Esophagus squamous epithelium (tissue), 5 donors: ENCODE measurements around the gene CCNF. TPM values are rescaled to one million over a fixed set of nuclear protein-coding genes. Genes with fewer than 3 reads are reported as not detected.

ENCODE experiments used
- DNase-seq: peaks from one replicate; lab custom pipeline; 2025; lab: John Stamatoyannopoulos, UW
- H3K27ac ChIP-seq, 4 donors: fragments of 200-600 bp; sonication (generic); one replicate each; pipeline ENCODE4 v1.5.1; 2016 to 2019; ENCODE audit warnings: mild to moderate bottlenecking in 1 of 4
- H3K27me3 ChIP-seq, 4 donors: fragments of 200-600 bp; sonication (generic); 1 replicate in 3 of 4; 2 replicates in 1 of 4; pipeline versions ENCODE4 v1.5.1 to v1.6.0; 2017 to 2021; ENCODE audit warnings: antibody characterized with exemption in 1 of 4
- H3K36me3 ChIP-seq, 3 donors: fragments of 200-600 bp; sonication (generic); one replicate each; pipeline ENCODE4 v1.5.1; 2016 to 2019
- H3K4me1 ChIP-seq, 3 donors: fragments of 200-600 bp; sonication (generic); one replicate each; pipeline ENCODE4 v1.5.1; 2017 to 2019
- H3K4me3 ChIP-seq, 4 donors: fragments of 200-600 bp; sonication (generic); 1 replicate in 3 of 4; 2 replicates in 1 of 4; pipeline ENCODE4 v1.5.1; 2016 to 2019; ENCODE audit warnings: mild to moderate bottlenecking in 2 of 4, moderate library complexity in 1 of 4
- H3K9me3 ChIP-seq, 3 donors: fragments of 200-600 bp; sonication (generic); one replicate each; pipeline ENCODE4 v1.5.1; 2016 to 2019
- POLR2A ChIP-seq, 4 donors: fragments of 450-650 bp; IDR thresholded peaks; one replicate each; pipeline ENCODE4 v1.6.1; 2017; ENCODE audit warnings: antibody characterized with exemption in 4 of 4, mild to moderate bottlenecking in 4 of 4, moderate library complexity in 3 of 4
- WGBS, 2 donors: methylation state at CpG; one replicate each; pipeline ENCODE4 v1.1.5; 2018; 5-methylcytosine and 5-hydroxymethylcytosine counted together
- intact Hi-C: fragments of 100-400 bp; cut with DNase I; formaldehyde crosslinking; loops from one replicate; pipeline ENCODE4 v1.15.0; 2022
- total RNA-seq, 4 donors: library from RNA; depleted of rRNA; stranded (reverse); fragments of >200 nt; gene quantifications; one replicate each; pipeline ENCODE4 v1.1.0, GENCODE V29; 2016
- TF ChIP-seq, protein P1 (sequence below), 6 experiments: fragments of 450-650 bp in 4 of 6; fragments of 200-600 bp in 2 of 6; sonication (generic) in 2 of 6; IDR thresholded peaks; one replicate each; pipeline ENCODE4 v1.5.1; 2016 to 2019; ENCODE audit warnings: antibody characterized with exemption in 6 of 6, mild to moderate bottlenecking in 4 of 6, moderate library complexity in 4 of 6
- donor health status: DM: yes; HTN: yes; CAD: no.

The CCNF gene
- total RNA-seq, 4 donors from 2014 or later: 5.9 to 18.6 (median 10.2) TPM

DNA sequence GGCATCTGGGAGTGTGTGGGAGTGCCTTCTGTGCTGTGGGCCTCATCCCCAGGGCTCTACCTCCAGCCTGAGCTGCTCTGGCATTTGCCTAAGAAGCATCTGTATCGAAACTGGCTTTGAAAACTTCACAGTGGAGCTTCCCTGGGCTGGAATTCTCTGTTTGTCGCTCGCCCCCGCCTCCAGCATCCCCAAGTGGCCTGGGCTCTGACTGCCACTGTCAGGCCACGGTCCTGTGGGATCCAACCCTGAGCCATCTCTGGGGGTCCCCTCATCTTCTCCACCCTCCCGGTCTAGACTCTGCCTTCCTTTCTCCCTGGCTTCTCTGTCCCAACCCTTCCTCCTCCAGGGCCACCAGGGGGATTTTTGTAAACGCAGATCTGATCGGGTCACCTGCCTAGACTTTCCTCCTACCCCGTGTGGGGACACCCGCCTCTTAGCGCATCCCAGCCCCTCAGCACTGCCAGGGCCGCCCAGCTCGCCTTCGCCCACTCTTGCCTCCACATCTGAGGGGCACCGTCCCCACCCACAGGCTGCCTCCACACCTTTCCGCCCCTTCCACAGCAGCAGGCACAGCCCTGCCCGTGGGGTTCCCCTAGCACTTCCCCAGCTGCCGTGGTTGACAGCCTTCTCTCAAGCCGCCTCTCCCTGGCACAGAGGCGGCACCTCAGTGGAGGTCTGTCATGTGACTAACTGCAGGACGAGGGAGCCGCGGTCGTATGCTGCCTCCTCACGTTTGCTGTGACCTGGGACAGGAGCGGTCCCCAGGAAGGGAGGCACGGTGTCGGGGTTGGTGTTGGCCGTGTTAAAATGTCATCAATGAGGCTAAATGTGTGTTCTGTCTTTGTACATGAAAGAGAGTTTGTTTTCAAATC is 57.6 kb downstream of the CCNF start:
- intact Hi-C loops: no loop called here
- Histone ChIP-seq H3K27ac (peak overlapping the region in 1 of 4 donors; percentile 0), H3K27me3 (no peaks in the 10 kb centered on the region), H3K36me3 (peaks cover 0 to 7% (median 0%) of the 10 kb centered on the region in 3 donors), H3K4me1 (peaks cover 0 to 42% (median 7%) of the 10 kb centered on the region in 3 donors), H3K9me3 (no peaks in the 10 kb centered on the region), H3K4me3 (no peak overlapping the region)
- DNase-seq: no peak
- WGBS, 2 donors: 60 to 66% methylated on average over 13 to 14 of the region's 29 CpGs
- TF ChIP-seq POLR2A (IDR thresholded peaks at IDR 0.05): no peak
- TF ChIP-seq, protein P1, sequence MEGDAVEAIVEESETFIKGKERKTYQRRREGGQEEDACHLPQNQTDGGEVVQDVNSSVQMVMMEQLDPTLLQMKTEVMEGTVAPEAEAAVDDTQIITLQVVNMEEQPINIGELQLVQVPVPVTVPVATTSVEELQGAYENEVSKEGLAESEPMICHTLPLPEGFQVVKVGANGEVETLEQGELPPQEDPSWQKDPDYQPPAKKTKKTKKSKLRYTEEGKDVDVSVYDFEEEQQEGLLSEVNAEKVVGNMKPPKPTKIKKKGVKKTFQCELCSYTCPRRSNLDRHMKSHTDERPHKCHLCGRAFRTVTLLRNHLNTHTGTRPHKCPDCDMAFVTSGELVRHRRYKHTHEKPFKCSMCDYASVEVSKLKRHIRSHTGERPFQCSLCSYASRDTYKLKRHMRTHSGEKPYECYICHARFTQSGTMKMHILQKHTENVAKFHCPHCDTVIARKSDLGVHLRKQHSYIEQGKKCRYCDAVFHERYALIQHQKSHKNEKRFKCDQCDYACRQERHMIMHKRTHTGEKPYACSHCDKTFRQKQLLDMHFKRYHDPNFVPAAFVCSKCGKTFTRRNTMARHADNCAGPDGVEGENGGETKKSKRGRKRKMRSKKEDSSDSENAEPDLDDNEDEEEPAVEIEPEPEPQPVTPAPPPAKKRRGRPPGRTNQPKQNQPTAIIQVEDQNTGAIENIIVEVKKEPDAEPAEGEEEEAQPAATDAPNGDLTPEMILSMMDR (IDR thresholded peaks at IDR 0.05): peak in 5 of 6 experiments; percentile 22 to 60 (median 40)

DNA sequence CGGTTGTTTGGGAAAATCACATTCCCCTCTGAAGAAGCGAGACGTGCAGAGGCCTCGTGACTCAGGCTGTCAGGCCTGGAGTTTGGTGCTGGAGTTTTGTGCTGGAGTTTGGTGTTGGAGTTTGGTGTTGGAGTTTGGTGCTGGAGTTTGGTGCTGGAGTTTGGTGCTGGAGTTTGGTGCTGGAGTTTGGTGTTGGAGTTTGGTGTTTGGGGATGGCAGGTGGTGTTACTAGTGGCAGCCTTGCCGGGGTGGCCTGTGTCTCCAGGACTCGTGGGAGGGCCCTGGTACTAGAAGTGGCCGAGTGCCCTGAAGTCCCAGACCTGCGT is 58.2 kb downstream of the CCNF start:
- Histone ChIP-seq H3K27ac (no peak overlapping the region), H3K4me1 (peaks cover 0 to 38% (median 4%) of the 10 kb centered on the region in 3 donors), H3K9me3 (no peaks in the 10 kb centered on the region), H3K27me3 (no peaks in the 10 kb centered on the region), H3K4me3 (no peak overlapping the region), H3K36me3 (peaks cover 0 to 7% (median 0%) of the 10 kb centered on the region in 3 donors)
- DNase-seq: no peak
- 53 to 58% methylated on average over 4 to 8 of the region's 8 CpGs for whole genome bisulfite sequencing, 2 donors
- intact Hi-C loops: no loop called here
- TF ChIP-seq POLR2A (IDR thresholded peaks at IDR 0.05): no peak
- TF ChIP-seq, protein P1 (IDR thresholded peaks at IDR 0.05): no peak

DNA sequence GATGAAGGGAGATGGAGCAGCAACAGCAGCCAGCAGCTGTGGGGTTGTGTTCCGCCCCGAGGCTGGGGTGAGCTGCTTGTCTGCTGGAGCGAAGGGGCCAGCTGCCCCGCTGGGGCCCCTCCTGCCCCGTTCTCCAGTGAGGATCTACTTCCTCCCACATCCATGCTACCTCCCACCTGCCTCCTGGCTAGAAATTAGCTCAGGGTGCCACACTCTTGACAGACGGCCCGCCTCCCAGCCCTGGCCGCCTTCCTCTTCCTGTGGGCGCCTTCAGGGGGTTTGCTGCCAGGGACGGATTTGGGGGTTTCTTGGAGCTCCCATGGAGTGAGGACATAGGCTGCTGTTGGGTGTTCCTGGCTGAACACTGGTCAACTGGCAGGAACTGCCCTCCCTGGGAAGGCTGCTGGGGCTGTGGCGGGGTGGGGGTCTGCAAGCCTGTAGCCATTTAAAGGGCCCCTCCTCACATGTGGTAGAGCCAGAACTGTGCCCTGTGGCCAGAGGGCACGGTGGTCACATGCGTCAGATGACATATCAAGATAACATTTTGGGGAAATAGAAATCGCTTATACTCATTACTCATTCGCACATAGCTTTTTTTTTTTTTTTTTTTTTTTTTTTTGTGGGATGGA is 58.8 kb downstream of the CCNF start:
- no peak overlapping the region for H3K27ac ChIP-seq
- WGBS, 2 donors: 72 to 84% methylated on average over 7 to 11 of the region's 15 CpGs
- no peaks in the 10 kb centered on the region for H3K9me3 ChIP-seq
- peaks cover 0 to 33% (median 3%) of the 10 kb centered on the region in 3 donors for H3K4me1 ChIP-seq
- no peak for DNase-seq
- no peak overlapping the region for H3K4me3 ChIP-seq
- H3K27me3 ChIP-seq: no peaks in the 10 kb centered on the region
- TF ChIP-seq, protein P1 (IDR thresholded peaks at IDR 0.05): no peak
- no peak for TF ChIP-seq POLR2A (IDR thresholded peaks at IDR 0.05)
- H3K36me3 ChIP-seq: peaks cover 0 to 7% (median 0%) of the 10 kb centered on the region in 3 donors
- intact Hi-C loops: no loop called here

DNA sequence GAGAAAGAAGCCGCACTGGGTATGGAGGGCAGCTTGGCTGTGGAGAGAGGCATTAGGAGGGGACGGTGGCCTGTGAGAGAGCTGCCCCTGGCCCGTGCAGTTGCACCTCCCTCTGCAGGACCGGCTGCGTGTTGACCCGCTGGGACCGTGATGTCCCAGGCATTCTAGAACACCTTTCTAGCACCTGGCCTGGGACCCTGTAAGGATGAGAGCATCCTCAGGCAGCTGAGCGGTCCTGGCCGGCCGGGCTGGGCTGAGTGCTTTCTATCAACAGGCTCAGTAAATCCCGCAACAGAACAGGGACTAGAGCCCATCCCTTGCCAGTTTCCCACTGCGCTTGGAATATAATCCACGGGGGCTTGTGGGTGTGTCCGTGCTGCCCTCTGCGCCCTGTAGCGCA is 60.3 kb downstream of the CCNF start:
- no peak overlapping the region for H3K27ac ChIP-seq
- DNase-seq: no peak
- no peaks in the 10 kb centered on the region for H3K27me3 ChIP-seq
- no peak for TF ChIP-seq POLR2A (IDR thresholded peaks at IDR 0.05)
- TF ChIP-seq, protein P1 (IDR thresholded peaks at IDR 0.05): no peak
- WGBS, 2 donors: 93 to 94% methylated on average over 9 of the region's 16 CpGs
- intact Hi-C loops: no loop called here
- peaks cover 0 to 7% (median 0%) of the 10 kb centered on the region in 3 donors for H3K36me3 ChIP-seq
- no peak overlapping the region for H3K4me3 ChIP-seq
- no peaks in the 10 kb centered on the region for H3K9me3 ChIP-seq
- H3K4me1 ChIP-seq: peaks cover 0 to 17% (median 3%) of the 10 kb centered on the region in 3 donors
